Gastrocnemius medialis (tissue), 4 donors: ENCODE results near the gene RILPL1.

Experiments used
- POLR2A ChIP-seq, 2 donors: fragments of 450-650 bp; IDR thresholded peaks; one replicate each; pipeline ENCODE4 v1.6.1; 2017; ENCODE audit warnings: antibody characterized with exemption in 2 of 2, mild to moderate bottlenecking in 2 of 2, moderate library complexity in 2 of 2
- TF ChIP-seq, protein P1 (sequence below), 5 experiments: fragments of 450-650 bp in 3 of 5; fragments of 200-600 bp in 2 of 5; sonication (generic) in 2 of 5; IDR thresholded peaks in 4 of 5; conservative IDR thresholded peaks in 1 of 5; 1 replicate in 4 of 5; 2 replicates in 1 of 5; pipeline ENCODE4 v1.5.1; 2016 to 2019; ENCODE audit warnings: antibody characterized with exemption in 5 of 5, mild to moderate bottlenecking in 3 of 5, moderate library complexity in 3 of 5

DNA sequence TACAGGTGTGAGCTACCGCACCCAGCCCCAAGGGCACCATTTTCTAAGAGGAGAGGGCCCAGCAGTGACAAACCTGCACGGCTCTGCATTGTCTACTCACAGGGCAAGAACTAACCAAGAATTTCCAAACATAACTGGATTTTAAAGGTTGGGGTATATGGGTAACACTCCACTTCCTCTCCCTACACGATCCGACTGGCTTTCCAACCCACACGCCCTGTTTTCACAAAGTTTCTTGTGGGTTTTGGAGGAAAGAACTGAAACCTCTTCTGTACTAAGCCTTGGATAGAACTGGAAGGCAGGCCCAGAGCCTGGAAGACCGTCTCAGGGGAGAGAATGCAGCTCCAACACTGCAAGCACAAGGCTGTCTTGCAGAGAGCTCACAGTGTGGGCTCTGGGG lies 50.6 kb downstream of the RILPL1 start:
- TF ChIP-seq, protein P1, sequence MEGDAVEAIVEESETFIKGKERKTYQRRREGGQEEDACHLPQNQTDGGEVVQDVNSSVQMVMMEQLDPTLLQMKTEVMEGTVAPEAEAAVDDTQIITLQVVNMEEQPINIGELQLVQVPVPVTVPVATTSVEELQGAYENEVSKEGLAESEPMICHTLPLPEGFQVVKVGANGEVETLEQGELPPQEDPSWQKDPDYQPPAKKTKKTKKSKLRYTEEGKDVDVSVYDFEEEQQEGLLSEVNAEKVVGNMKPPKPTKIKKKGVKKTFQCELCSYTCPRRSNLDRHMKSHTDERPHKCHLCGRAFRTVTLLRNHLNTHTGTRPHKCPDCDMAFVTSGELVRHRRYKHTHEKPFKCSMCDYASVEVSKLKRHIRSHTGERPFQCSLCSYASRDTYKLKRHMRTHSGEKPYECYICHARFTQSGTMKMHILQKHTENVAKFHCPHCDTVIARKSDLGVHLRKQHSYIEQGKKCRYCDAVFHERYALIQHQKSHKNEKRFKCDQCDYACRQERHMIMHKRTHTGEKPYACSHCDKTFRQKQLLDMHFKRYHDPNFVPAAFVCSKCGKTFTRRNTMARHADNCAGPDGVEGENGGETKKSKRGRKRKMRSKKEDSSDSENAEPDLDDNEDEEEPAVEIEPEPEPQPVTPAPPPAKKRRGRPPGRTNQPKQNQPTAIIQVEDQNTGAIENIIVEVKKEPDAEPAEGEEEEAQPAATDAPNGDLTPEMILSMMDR (IDR thresholded peaks at IDR 0.05 in 4 of 5, conservative IDR thresholded peaks at IDR 0.05 in 1 of 5), result no peak
- TF ChIP-seq POLR2A (IDR thresholded peaks at IDR 0.05), result no peak
